WTC11 (cell line): Measurements from ENCODE around the gene ATP6AP1. TPM values are rescaled to one million over a fixed set of nuclear protein-coding genes. Genes with fewer than 3 reads are reported as not detected.

Experiments used
- ATAC-seq: fragments of 200-7000 bp; cut with Tn5 transposase; 2 replicates; pipeline ENCODE4 v1.10.0; 2021; ENCODE audit warnings: mild to moderate bottlenecking, moderate library complexity
- CTCF ChIA-PET: fragments of 300-600 bp; sonication (Branson Sonifier 250); formaldehyde crosslinking; loops from one replicate; lab custom pipeline; 2021; ENCODE audit warnings: antibody characterized with exemption; lab: Charles Lee
- POLR2A ChIA-PET: fragments of 350-600 bp; sonication (Branson Sonifier 250); formaldehyde crosslinking; loops from one replicate; lab custom pipeline; 2021; ENCODE audit warnings: antibody characterized with exemption; lab: Charles Lee
- DNase-seq: peaks from one replicate; pipeline ENCODE4 v3.0.0; 2021; ENCODE audit warnings: low spot score
- H3K27ac Mint-ChIP-seq: 2 replicates; pipeline ENCODE4 v1.8.0; 2021; ENCODE audit warnings: mixed read lengths
- H3K27me3 Mint-ChIP-seq: 2 replicates; pipeline ENCODE4 v1.8.0; 2021; ENCODE audit warnings: low read depth, mild to moderate bottlenecking, moderate library complexity, mixed read lengths
- H3K36me3 Mint-ChIP-seq: 2 replicates; pipeline ENCODE4 v1.8.0; 2021; ENCODE audit warnings: mixed read lengths
- H3K4me1 Mint-ChIP-seq: 2 replicates; pipeline ENCODE4 v1.8.0; 2022; ENCODE audit warnings: mixed read lengths
- H3K4me3 Mint-ChIP-seq: 2 replicates; pipeline ENCODE4 v1.8.0; 2021; ENCODE audit warnings: mild to moderate bottlenecking, moderate library complexity, mixed read lengths
- H3K9me3 Mint-ChIP-seq: 2 replicates; pipeline ENCODE4 v1.8.0; 2021; ENCODE audit warnings: mixed read lengths
- AFF4 ChIP-seq: sonication (generic); formaldehyde crosslinking; IDR thresholded peaks from 2 replicates; pipeline ENCODE4 v1.8.1; 2023; ENCODE audit warnings: mild to moderate bottlenecking, missing genetic modification reagents, borderline replicate concordance
- ATF6 ChIP-seq: sonication (generic); formaldehyde crosslinking; IDR thresholded peaks from 2 replicates; pipeline ENCODE4 v1.8.1; 2023; ENCODE audit warnings: mild to moderate bottlenecking, missing genetic modification reagents
- CBFB ChIP-seq: sonication (generic); formaldehyde crosslinking; IDR thresholded peaks from 2 replicates; pipeline ENCODE4 v1.8.1; 2022; ENCODE audit warnings: mild to moderate bottlenecking, low read depth, missing genetic modification reagents
- CREB1 ChIP-seq: sonication (generic); formaldehyde crosslinking; IDR thresholded peaks from 2 replicates; pipeline ENCODE4 v1.8.0; 2023; ENCODE audit warnings: mild to moderate bottlenecking, missing genetic modification reagents
- CTCF ChIP-seq: fragments of 200-600 bp; IDR thresholded peaks from 2 replicates; pipeline ENCODE4 v1.8.0; 2022; ENCODE audit warnings: antibody characterized with exemption
- E2F5 ChIP-seq: sonication (generic); formaldehyde crosslinking; IDR thresholded peaks from 2 replicates; pipeline ENCODE4 v1.8.1; 2022; ENCODE audit warnings: mild to moderate bottlenecking, moderate library complexity, missing genetic modification reagents
- ELF4 ChIP-seq: sonication (generic); formaldehyde crosslinking; IDR thresholded peaks from 2 replicates; pipeline ENCODE4 v1.8.1; 2022; ENCODE audit warnings: low read depth, mild to moderate bottlenecking, moderate library complexity, missing genetic modification reagents
- ESRRA ChIP-seq: sonication (generic); formaldehyde crosslinking; IDR thresholded peaks from 2 replicates; pipeline ENCODE4 v1.8.1; 2022; ENCODE audit warnings: mild to moderate bottlenecking, missing genetic modification reagents, borderline replicate concordance
- GABPB1 ChIP-seq: sonication (generic); formaldehyde crosslinking; IDR thresholded peaks from 2 replicates; pipeline ENCODE4 v1.8.1; 2023; ENCODE audit warnings: mild to moderate bottlenecking, missing genetic modification reagents
- HMGA2 ChIP-seq: fragments of 250-450 bp; sonication (Bioruptor Pico); IDR thresholded peaks from 2 replicates; pipeline ENCODE4 v1.4.0; 2021; ENCODE audit warnings: mild to moderate bottlenecking, moderate library complexity
- JAZF1 ChIP-seq: fragments of 250-450 bp; sonication (Bioruptor Pico); IDR thresholded peaks from 2 replicates; pipeline ENCODE4 v1.9.0; 2021; ENCODE audit warnings: moderate library complexity, mild to moderate bottlenecking, inconsistent platforms
- PRDM15 ChIP-seq: sonication (generic); formaldehyde crosslinking; IDR thresholded peaks from 2 replicates; pipeline ENCODE4 v1.8.0; 2022; ENCODE audit warnings: missing genetic modification reagents
- PREB ChIP-seq: sonication (generic); formaldehyde crosslinking; IDR thresholded peaks from 2 replicates; pipeline ENCODE4 v1.8.1; 2022; ENCODE audit warnings: mild to moderate bottlenecking, missing genetic modification reagents, moderate library complexity, borderline replicate concordance
- USF1 ChIP-seq: sonication (generic); formaldehyde crosslinking; IDR thresholded peaks from 2 replicates; pipeline ENCODE4 v1.8.0; 2022; ENCODE audit warnings: mild to moderate bottlenecking, missing genetic modification reagents
- USF2 ChIP-seq: sonication (generic); formaldehyde crosslinking; IDR thresholded peaks from 2 replicates; pipeline ENCODE4 v1.8.1; 2023; ENCODE audit warnings: mild to moderate bottlenecking, missing genetic modification reagents, moderate library complexity
- total RNA-seq: library from RNA; stranded (reverse); gene quantifications from 3 replicates; pipeline ENCODE4 v1.2.3, GENCODE V29; 2021

The ATP6AP1 gene
- total RNA-seq, 1 experiment from 2014 or later, result 43.9 TPM

GRCh38 chrX:154383359-154384283, 44.9 kb upstream of the ATP6AP1 start:
- ChIA-PET CTCF (interaction anchor here (0.6 to 3.9 kb wide), 2 partner anchors 10 to 148 kb away, joined by 3 to 43 read pairs; partner anchors contain the start of gene FLNA), POLR2A (interaction anchor here (0.6 to 1.9 kb wide), 3 partner anchors 10 to 246 kb away, joined by 3 to 10 read pairs (median 4); partner anchors contain the start of gene FLNA)
- DNase-seq (no peak), ATAC-seq (no peak)
- Mint-ChIP-seq H3K36me3 (peaks cover 9% of the 10 kb centered on the region), H3K4me1 (peaks cover 26% of the 10 kb centered on the region), H3K27me3 (no peaks in the 10 kb centered on the region), H3K4me3 (no peak overlapping the region), H3K9me3 (no peaks in the 10 kb centered on the region), H3K27ac (no peak overlapping the region; the same call in 1 of the 2 replicates)
- no peak for TF ChIP-seq JAZF1 (CRISPR knock-in tag)
- no peak for TF ChIP-seq ELF4
- TF ChIP-seq E2F5, result no peak
- no peak for TF ChIP-seq PRDM15 (CRISPR knock-in tag)
- TF ChIP-seq CBFB (CRISPR knock-in tag), result no peak
- TF ChIP-seq USF1, result no peak
- no peak for TF ChIP-seq CTCF
- TF ChIP-seq ESRRA (CRISPR knock-in tag), result no peak

GRCh38 chrX:154384284-154384892, 44.1 kb upstream of the ATP6AP1 start:
- H3K27me3 Mint-ChIP-seq, result no peaks in the 10 kb centered on the region
- DNase-seq, result no peak
- no peak overlapping the region for H3K27ac Mint-ChIP-seq
- TF ChIP-seq CREB1 (CRISPR knock-in tag) (no peak), AFF4 (CRISPR knock-in tag) (no peak), USF2 (CRISPR knock-in tag) (no peak), HMGA2 (no peak), ATF6 (CRISPR knock-in tag) (no peak), PREB (CRISPR knock-in tag) (no peak), GABPB1 (CRISPR knock-in tag) (no peak)
- TF ChIP-seq, all 79 proteins: peak for 0
- H3K9me3 Mint-ChIP-seq, result no peaks in the 10 kb centered on the region
- POLR2A ChIA-PET, result interaction anchor here (0.6 to 1.9 kb wide), 2 partner anchors 11 to 246 kb away, joined by 4 to 10 read pairs; partner anchors contain the start of gene FLNA
- peaks cover 26% of the 10 kb centered on the region for H3K4me1 Mint-ChIP-seq
- peaks cover 9% of the 10 kb centered on the region for H3K36me3 Mint-ChIP-seq
- ATAC-seq, result no peak
- H3K4me3 Mint-ChIP-seq, result no peak overlapping the region
- CTCF ChIA-PET, result interaction anchor here (0.6 to 3.9 kb wide), 2 partner anchors 10 to 147 kb away, joined by 3 to 43 read pairs; partner anchors contain the start of gene FLNA
